Gastroesophageal sphincter (tissue), 3 donors: ENCODE results near the gene MS4A12.

Experiments used
- EP300 ChIP-seq: sonication (generic); formaldehyde crosslinking; IDR thresholded peaks from one replicate; pipeline ENCODE4 v1.6.1; 2017; ENCODE audit warnings: antibody characterized with exemption, mild to moderate bottlenecking
- POLR2A ChIP-seq, 2 donors: fragments of 450-650 bp; IDR thresholded peaks; one replicate each; pipeline ENCODE4 v1.6.1; 2017; ENCODE audit warnings: antibody characterized with exemption in 2 of 2, mild to moderate bottlenecking in 2 of 2, moderate library complexity in 1 of 2
- TF ChIP-seq, protein P1 (sequence below), 4 experiments: fragments of 200-600 bp in 2 of 4; fragments of 450-650 bp in 2 of 4; sonication (generic) in 1 of 4; IDR thresholded peaks; one replicate each; pipeline ENCODE4 v1.5.1; 2017 to 2019; ENCODE audit warnings: antibody characterized with exemption in 4 of 4, mild to moderate bottlenecking in 2 of 4, moderate library complexity in 2 of 4

GRCh38 chr11:60477035-60477445 lies 15.5 kb upstream of the MS4A12 start:
- TF ChIP-seq POLR2A (IDR thresholded peaks at IDR 0.05) (no peak), EP300 (no peak)
- TF ChIP-seq, protein P1, sequence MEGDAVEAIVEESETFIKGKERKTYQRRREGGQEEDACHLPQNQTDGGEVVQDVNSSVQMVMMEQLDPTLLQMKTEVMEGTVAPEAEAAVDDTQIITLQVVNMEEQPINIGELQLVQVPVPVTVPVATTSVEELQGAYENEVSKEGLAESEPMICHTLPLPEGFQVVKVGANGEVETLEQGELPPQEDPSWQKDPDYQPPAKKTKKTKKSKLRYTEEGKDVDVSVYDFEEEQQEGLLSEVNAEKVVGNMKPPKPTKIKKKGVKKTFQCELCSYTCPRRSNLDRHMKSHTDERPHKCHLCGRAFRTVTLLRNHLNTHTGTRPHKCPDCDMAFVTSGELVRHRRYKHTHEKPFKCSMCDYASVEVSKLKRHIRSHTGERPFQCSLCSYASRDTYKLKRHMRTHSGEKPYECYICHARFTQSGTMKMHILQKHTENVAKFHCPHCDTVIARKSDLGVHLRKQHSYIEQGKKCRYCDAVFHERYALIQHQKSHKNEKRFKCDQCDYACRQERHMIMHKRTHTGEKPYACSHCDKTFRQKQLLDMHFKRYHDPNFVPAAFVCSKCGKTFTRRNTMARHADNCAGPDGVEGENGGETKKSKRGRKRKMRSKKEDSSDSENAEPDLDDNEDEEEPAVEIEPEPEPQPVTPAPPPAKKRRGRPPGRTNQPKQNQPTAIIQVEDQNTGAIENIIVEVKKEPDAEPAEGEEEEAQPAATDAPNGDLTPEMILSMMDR (IDR thresholded peaks at IDR 0.05) = no peak
